GM20431 (cell line): Measurements from ENCODE around the gene SRGAP2B.
"Not testable (repeated sequence)": the region's sequence is repeated elsewhere in the genome, so short reads cannot be mapped to it uniquely, and the experiment has no call there.

ENCODE experiments used
- in situ Hi-C: fragments of 300-500 bp; cut with MseI, MboI; formaldehyde crosslinking; loops from one replicate; pipeline ENCODE4 v1.15.0; 2020; ENCODE audit warnings: low sequenced_read_pairs; ENCODE audit not compliant: unreplicated experiment

Gene SRGAP2B

DNA sequence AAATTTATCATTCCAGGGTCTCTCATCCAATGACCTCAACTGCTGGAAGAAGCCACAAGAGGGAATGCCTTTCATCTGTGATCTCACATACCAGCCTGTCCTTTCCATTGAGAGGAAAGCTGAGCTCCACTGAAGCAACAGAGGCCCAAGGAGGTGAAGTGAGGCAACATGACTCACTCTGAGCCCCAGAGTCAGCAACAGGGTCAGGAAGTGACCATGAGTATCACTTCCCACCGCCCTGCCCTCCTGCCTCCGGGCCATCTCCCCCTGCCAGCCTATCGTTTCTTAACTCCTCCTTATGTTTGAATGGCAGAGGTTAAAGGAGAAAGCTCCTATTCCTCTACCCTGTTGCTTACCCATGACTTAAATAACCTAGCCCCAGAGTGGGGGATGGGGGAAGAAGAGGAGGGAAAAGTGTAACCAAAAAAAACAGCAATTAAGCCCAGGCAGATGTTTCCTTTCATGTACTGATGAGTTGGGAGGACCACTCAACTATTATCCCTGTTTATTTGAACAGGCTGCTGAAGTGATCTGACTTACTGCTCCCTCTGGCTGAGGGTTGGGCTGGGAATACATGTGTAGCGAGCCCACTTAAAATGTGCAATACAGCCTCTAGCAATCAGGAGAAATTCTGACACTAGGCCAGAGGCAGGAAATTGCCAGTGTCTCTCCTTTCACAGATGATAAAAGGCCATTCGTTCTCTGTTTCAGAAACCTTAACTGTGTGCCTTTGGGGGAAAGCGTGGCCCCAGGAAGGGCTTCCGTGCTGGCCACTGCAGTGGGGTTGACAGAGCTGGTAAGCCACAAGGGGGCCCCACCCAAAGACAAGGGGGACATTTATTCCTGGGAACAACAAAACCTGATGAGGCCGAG is 177.7 kb downstream of the SRGAP2B start:
- in situ Hi-C loops = not testable (repeated sequence)

DNA sequence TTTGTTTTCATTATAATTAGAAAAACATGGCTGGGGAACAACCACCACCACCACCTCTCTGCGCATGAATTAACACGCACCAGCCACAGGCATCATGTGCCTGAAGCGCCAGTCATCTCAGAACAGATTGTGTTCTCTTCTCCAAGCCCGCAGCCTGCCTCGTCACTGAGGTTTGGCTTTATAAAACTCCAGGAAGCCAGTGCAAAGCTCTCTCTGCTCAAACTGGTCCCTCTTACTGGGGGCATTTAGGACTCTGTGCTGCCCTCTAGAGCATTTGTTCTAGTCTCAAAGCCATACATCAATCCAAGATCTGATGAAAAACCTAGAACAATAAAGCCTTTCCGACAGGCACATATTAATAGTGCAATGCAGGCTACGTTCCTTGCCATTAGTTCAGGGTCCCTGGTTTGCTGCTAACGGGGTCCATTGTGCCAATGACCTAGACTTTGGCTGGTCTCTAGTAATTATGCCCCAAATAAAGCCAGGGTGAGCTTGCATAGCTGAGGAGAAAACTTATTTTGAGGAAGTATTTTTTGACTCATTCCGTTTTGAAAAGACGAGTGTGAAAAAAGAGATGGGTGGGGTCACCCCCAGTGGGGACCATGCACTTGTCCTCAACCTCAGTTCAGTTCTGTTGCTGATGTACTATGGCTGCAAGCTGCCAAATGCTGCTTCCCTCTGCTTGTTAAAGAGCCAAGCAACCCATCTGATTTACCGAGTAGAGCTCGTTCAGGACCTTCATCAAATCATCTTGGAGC is 181.0 kb downstream of the SRGAP2B start:
- in situ Hi-C loops = not testable (repeated sequence)

DNA sequence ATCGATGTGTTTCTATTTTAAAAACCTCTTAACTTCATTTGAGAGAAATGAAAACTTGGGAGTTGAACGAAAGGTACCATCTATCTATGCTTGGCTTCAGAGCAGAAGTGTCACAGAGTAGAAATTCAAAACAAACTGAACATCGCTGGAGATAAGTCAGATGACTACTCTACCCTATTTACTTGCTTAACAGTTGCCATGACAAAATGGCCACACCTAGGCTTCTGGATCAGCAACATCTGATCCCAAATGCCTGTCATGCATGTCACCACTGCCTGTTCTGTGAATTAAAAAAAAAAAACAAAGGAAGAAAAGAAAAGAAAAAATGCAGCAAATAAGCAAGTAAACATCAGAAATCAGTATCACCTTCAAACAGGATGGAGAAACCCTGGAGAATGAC is 181.7 kb downstream of the SRGAP2B start:
- in situ Hi-C loops = not testable (repeated sequence)

DNA sequence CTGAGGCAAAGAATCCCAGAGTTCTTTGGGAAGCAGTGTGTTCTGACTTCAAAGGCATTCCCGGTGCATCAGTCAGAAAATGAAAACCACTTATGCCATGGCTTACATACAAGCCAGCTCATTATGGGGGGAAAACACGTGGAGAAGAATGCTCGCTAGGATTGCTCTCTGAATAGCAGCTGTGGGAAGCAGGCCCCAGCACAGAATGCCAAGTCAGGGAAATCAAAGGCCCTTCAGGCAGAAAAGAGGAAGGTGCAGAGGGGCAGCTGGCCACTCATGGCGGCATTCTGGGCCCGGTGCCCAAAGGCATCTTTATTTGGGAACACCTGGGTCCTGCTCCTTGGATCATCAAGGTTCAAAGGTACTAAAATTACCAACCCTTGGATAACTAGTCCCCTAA is 184.4 kb downstream of the SRGAP2B start:
- in situ Hi-C loops = not testable (repeated sequence)

DNA sequence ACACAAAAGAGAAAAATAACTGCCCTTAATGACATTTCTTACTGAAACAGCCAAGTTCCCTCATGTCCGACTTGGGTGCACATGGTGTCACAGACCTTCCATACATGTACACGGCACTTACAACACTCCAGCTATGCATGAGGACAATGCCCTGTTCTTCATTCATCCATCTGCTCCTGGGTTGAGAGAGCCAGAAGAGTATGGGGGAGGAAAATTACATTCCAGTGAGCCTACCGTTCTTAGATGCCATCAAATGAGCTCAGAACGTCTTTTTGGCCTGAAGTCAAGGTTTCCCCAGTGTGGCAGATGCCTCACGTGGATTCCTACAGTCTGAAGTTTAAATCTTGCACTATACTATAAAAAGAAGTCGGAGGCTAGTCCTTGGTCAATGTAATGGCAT is 194.3 kb downstream of the SRGAP2B start:
- in situ Hi-C loops = not testable (repeated sequence)

DNA sequence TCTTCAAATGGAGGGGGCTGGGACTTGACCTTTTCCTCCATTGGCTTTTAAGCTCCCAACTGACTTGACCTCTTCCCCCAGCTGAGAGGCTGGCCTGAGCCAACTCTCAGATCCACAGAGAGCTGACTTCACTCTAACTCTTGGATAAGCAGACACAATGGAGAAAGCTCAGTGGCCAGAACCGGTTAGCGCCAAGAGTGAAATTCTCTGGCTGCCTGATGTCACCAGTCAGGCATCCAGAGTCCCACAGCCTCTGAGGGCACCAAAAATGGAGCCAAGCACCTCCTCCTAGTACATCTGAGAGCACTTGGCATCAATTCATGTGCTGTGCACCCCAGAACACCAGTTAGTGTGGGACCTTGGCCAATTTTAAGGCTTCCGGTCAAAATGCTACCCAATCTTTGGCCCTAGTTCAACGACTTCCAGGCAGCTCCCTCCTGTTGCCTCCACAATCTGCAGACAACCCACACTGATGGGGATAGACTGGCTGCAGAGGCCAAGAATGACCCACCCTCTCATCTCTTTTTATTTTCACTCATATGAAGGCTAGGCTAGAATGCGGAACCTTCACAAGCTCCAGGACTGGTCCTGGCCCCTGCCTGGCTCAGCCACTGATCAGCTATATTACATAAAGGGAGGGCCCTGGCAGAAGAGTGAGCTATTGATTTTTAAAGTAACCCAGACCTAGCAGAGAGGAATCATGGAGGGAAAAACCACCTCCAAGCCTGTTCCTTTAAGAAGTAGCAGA is 200.5 kb downstream of the SRGAP2B start:
- in situ Hi-C loops = not testable (repeated sequence)

DNA sequence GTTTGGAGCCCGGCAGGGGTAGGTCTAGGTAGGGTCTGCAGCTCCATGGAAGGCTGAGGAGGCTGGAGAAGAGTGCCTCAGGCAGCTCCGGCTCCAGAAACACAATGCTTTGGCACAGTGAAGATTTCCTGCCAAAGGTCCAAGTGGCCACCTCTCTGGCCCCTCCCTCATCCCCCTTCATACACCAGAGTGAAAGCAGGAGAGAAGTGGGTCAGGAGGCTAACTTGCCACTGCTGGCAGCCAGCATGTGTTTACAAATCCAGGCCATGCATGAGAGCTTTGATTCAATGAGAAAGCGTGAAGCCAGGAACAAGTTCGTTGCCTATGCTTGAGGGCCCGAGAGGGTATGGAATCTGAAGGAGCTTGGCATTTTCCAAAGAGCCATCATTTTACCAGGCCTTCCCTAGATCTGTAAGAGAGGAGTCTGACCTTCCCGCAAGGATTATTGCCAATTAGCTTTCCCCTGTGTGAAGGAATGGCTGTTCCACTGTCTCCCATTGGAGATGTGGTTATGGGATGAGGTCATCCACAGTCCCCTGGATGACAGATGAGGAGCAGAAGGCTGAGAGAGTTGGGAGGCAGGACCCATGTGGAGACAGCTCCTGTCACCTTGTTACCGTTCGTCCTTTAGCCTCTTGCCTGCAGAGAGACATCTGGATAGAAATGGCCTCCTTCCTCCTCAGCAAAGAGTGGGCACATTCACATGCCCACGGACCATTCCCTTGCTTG is 201.3 kb downstream of the SRGAP2B start:
- in situ Hi-C loops = not testable (repeated sequence)

DNA sequence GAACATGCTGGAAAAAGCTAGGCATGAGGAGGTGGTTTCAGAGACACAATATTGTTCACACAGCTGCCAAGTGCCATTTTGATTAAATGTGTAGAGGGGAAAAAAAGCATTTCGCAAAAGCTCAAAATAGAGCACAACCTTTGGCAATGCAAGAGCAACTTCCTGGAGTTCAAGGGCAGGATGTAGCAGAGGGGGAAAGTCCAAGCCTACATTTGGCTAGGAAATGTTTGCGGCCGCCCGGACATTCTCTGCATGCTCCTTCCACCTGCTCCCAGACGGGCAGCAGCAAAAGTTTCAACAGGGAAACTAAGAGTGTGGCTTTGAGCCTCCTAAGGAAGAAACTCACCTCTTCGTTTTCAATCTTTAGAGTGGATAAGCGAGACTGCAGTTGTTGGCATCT is 202.1 kb downstream of the SRGAP2B start:
- in situ Hi-C loops = not testable (repeated sequence)

DNA sequence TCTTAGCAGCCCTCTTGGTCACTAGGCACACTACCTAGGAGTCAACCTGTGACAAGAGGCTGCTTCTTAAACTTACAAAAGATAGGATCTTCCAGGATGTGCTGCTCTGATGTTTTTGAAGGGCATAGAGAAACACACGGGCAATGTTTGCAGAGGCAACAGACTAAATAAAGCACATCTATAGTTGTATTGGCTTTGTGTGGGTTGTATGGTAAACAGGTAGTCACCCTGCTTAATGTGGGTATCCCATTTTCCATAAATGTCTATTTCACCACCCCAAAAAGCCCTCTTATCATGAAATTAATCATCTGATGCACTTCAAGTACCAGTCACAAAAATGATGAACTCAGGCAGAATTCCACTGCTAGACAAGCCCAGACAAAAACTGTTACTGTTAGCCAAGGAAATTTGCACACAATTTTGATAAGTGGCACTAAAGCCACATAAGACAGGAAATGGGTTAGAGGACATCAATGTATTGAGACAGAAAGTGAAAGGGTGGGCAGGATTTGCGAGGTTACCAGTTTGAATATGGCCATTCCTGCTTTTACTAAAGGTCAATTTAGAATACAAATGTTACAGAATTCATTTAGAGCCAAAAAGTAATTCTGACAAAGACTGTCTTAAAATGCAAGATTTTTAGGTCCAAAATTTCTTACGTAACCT is 205.5 kb downstream of the SRGAP2B start:
- in situ Hi-C loops = not testable (repeated sequence)

DNA sequence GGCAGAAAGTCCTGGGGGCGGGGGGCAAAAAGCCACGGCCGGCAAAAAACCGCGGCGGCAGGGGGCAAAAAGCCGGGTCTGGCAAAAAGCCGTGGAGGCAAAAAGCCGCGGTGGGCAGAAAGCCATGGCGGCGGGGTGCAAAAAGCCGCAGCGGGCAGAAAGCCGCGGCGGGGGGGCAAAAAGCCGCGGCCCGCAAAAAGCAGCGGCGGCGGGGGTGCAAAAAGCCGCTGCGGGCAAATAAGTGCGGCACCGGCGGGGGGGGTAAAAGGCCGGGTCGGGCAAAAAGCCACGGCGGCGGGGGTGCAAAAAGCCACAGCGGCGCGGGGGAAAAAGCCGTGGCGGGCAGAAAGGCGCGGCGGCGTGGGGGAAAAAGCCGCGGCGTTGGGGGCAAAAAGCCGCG is 212.1 kb downstream of the SRGAP2B start:
- in situ Hi-C loops = not testable (repeated sequence)

DNA sequence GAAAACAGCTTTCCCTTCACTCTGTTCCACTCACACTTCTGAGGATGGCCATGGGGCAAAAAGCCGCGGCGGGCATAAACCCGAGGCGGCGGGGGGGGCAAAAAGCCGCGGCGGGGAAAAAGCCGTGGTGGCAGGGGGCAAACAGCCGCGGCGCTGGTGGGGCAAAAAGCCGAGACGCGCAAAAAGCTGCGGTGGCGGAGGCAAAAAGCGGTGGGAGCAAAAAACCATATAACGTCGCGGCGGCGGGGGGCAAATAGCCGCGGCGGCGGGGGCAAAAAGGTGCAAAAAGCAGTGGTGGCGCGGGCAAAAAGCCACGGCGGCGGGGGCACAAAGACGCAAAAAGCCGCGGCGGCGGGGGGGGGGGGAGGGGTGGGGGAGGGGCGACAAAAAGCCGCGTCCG is 212.8 kb downstream of the SRGAP2B start:
- in situ Hi-C loops = not testable (repeated sequence)

DNA sequence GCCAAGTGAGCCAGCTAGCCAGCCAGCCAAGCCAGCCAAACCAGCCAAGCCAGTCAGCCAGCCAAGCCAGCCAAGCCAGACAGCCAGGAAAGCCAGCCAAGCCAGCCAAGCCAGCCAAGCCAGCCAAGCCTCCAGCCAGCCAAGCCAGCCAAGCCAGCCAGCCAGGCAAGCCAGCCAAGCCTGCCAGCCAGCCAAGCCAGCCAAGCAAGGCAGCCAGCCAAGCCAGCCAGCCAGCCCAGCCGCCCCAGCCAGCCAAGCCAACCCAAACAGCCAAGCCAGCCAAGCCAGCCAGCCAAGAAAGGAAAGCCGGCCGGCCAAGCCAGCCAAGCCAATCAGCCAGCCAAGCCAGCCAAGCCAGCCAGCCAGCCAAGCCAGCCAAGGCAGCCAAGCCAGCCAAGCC is 236.5 kb downstream of the SRGAP2B start:
- in situ Hi-C loops = not testable (repeated sequence)
